Stimulated activated CD4-positive, alpha-beta T cell treated with anti-CD3 and anti-CD28 coated beads, TNF-alpha, amount 100 ng/mL, for 4 hours (primary cell): ENCODE data around the gene KLF6.

ENCODE experiments used
- DNase-seq, 3 experiments: peaks; one replicate each; pipeline ENCODE4 v3.0.0-alpha.2; 2020; ENCODE audit warnings: low read depth in 3 of 3

KLF6 gene

DNA sequence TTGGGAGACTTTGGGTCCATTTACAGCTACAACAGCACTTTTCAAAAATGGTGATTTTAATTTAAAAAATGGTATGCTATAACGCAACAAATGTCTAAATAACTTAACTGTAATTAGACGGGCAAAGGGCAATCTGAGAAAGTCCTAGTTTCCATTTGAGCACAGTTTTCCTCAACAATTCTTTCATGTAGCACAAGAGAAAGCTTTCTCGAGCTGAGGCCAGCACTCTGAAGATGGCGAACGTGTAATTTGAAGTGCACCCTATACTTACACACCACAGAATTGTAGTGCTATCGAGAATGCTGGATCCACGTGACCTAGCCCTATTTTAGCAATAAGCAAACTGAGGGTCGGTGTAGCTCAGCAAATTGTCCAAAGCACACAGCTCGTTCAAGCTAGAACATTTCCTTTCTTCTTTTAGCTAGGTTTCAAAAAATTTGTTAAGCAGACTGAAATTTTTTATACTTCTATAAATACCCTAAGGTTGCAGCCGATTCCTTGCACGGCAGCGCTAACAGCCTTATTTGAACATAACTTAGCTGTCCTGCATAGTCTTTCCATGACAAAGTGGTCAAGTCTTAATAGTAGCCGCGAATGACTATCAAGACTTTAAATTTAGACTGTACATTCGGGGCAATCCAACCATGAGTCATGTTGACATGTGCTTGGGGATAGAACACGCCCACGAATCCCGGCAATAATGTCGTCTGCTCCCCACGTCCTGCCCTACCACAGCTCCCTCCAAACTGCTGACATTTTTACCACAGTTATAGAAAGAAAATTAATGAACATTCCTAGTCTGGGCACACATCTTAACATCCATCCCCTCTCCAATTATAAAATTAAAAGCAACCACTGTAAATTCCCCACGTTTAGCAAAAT, 10.0 kb downstream of the KLF6 start:
- DNase-seq: no peak

DNA sequence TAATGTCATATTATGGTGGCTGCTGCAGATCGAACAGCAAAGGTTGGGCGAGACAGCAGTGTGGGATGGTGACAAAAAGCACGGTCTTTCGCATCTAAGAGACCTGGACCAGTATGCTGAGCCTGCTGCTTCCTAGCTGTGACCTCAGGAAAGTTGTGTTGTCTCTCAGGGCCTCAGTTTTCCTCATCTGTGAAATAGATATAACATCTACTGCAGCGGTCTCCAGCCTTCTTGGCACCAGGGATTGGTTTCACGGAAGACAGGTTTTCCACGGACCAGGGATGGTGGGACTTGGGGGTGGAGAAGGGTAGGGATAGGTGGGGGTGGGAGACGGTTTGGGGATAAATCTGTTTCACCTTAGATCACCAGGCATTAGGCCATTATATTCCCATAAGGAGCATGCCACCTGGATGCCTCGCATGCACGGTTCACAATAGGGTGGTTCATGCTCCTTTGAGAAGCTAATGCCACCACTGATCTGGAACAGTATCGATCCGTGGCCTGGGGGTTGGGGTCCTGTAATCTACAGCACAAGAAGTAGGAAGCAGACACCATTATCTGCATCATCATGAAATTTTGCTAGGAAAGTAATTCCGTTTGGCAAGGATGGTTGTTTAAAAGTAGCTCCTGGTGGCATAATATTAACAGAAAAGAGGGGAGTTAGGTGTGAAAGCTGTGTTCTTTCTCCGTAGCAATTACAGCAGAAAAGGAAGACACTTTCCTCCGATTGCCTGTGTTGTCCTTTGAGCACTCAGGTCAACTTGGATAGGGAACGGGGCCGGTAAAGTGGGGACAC, 10.8 kb downstream of the KLF6 start:
- DNase-seq: no peak

DNA sequence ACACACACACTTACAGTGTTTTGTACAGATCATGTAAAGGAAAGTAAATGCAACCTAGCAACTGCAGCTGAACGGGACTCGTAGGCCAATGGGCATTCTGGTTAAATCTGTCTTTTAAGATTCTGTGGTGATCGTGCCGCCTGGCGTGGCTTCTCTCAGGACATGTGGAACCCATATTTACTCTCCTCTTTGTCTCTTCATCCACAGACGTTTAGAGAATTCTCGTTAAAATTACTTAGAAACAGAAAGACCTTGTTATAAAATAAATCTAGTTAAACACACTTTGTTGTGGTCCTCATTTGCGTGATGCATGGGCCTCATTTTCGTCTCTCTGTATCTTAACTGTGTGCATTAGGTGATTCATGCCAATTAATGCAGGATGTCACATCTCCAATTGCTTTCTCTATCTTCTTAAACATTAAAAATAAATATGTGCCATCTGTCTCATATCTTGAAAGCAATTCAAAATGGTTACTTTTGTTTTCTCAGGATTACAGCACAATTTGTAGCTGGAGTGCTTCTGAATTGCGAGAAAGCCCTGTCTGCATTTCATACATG, 11.5 kb downstream of the KLF6 start:
- DNase-seq: no peak

DNA sequence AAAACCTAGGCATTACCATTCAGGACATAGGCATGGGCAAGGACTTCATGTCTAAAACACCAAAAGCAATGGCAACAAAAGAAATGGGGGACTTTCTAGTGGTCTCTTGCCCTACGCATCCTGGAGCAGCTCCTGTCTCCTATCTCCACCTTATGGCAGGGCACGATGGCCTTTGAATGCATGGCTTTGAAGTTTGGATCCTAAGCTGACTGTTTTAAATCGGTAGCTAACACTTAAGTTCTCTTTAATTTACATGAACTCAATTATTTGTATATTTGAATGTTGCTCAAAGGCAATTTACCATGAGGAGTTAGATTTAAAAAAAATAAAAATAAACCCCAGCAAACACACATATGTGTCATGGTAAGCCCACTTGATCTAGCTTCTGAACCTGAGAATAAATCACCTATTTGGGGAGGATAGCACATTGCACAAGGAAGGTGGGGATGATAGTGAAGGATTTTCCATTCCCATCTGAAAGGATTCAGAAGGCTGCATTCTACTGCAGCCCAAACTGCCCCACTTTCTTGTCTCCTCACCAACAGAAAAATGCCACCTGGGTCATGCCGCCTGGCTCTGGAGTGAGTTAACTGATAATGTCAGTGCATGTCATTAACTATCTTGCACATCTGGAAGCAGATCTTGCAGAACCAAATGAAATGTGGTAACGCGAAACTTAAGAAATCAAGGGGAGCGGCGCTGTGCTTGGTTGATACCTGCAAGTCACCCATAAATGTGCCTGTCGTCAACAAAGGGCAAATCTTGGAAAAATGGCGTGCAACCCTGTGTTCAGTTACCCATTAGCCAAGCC, 12.4 kb downstream of the KLF6 start:
- no peak for DNase-seq

DNA sequence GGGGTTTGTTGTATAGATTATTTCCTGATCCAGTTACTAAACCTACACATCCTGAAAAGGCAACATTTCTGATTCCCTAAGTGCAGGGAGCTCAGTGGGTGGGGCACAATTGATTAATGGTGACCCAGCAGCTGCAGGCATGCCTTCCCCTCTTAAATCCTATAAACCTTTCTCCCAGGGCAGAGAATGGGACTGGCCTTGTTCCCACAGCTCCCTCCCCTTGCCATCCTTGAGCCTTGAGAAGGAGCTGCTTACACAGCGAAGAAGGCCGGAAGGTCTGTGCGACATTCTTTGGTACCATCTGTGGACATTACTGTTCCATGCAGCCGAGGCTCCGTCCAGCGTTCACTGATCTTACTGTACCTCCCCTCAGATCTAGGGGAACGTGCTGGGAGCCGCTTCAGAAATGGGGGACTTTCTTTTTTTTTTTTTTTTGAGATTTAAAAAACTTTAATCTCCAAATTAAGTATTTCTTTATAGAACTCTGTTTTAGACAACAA, 14.3 kb downstream of the KLF6 start:
- no peak for DNase-seq

DNA sequence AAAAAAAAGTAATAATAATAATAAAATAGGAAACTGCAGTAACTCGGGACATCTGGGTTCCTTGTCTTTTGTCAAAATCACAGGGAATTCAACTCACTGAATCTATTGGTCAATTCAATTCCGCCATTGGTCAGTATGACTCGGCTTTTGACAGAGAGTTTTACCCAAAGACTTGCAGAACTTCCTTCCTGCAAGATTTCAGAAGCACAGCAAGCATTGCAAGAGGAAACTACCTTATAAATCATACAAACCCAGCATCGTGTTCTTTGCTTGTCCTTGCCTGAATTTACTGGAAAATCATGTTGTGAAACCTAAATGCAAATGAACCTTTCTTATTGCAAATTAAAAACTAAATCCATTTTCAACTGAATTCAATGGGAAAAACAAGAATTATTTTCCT, 15.5 kb downstream of the KLF6 start:
- DNase-seq: no peak

DNA sequence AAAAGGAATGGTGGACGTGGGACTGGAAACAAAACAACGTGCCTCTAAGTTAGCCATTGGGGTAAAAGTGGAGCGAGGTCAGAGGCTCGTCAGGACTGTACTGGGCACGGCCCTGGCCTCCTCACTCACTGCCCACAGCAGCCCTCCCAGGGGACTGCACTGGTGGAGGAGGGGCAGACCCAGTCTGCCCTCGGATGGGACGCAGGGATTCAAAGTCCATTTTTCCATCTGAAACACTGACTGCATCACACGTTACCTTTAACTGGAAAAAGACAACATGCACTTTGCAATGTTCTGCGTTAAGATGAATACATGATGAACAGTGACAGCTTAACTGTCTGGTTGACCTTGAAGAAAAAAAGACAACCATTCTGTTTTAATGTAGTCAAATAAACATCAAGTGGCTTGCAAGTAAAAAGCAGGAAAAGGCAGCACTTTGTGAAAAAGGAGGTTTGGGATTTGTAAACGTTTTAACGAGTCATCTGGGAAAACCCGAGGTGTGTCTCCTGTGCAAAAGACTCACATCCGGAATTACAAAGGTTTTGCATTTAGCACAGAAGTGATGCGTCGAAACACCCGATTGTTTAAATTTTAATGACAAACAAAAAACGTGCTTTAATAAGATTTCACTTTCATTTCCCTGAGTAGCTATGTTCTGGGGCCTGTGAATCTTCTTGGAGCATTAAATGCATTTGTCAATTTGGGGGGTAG, 18.8 kb downstream of the KLF6 start:
- no peak for DNase-seq

DNA sequence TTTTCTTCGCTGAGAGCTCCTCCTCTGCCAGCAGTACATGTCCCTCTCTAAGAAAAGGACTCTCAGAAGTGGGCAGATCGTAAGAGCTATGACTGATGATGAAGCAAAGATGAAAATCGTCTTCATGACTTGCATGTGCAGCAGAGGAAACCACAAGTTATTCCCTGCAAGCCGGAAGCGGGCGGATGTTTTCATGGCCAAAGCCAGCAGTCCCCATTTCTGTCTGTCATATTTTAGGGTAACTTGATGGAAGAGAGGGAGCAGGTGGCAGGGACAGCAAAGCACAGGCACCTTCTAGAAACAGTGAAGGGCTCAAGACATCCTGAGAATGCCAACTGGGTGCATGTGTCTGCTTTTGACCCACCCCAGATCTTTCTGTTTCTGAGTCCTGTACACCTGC, 19.9 kb downstream of the KLF6 start:
- DNase-seq: no peak

DNA sequence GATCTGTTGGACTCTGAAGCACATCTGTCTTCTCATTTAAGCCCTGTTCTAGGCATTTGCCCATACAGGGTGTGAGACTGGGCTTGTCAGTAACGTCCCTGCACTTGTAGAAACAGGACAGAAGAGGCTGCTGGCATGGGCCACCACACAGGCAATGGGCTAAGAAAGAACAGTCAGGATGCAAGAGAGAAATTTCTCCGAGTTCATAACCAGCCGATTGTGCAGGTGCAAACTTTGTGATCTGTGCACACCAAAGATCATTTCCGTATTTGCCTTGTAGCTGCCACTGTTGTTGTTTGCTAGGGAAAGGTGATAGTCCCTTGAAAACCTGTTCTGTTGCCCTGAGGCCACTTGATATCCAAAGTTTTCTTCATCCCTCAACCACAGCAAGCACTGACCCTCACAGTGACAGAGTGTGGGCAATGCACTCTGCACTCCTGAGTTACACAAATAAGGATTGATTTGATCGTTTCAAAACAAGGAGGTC, 20.3 kb downstream of the KLF6 start:
- DNase-seq: no peak

DNA sequence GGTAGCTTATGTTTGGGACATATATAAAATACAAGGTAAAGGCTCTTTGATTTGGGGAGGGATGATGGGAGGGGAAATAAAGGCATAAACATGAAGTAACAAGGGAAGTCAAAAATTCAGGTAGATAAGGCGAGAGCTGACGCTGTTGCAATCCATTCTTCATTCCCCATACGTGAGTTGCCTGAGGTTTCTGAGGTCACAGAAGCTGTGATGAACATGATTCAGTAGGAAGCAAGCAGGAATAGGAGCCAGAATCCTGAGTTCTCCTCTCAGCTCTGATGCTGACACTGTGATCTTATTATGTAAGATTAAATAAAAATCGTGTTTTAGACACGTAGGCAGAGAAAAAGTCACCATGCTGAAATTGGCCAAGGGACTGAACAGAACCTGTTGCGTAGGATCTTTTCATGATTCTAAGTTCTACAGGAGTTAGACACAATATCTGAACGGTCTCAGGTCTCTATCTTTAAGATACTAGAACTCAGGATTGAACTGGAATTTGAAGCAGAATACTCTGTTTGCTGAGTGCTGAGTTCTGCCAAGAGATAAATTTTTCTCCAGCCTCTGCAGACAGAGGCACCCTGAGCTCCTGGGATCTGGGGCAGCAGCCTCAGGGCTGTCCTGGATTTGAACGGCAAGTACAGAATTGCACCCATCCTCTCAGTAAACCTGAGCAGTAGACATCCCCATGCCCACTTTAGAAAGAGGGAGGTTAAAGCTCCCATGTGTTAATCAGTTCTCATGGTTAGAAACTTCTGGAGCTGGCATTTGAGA, 21.0 kb downstream of the KLF6 start:
- DNase-seq: no peak

DNA sequence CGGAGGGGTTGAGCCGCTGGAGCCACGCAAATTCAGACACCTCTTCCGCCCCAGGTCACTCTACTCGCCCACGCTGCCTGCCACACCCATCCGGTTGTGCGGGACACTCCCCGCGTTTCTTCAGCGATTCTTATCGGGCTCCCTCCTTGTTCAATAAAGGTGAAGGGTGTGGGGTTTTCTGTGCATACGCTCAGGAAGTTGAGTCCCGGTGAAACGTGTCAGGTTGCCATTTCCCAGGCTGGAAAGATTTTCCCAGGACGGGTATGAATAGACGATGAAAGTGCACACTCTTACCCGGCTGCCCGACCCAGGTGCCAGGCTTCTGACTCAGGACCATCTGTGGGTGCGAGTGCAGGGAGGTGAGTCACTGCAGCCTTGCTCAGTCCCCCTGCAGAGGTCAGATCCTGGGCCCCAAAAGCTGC, 22.0 kb downstream of the KLF6 start:
- DNase-seq: no peak

DNA sequence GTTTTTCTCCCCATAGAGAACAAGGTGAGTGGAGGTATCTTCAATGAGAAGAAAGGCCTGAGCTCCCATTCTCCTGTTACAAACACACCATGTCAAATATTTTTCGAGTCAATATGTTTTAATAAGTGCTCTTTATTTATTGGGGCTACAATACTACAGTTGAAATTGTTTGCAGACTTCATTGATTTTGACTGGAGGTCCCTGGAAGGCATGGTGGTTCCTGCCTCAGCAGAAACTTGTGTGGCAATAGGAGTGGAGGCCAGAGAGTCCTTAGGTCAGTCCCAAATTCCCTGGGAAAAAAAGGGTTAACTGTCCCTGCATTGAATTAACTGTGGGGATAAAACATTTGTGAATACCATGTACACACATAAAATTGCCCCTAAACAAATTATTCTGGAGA, 22.7 kb downstream of the KLF6 start:
- no peak for DNase-seq

DNA sequence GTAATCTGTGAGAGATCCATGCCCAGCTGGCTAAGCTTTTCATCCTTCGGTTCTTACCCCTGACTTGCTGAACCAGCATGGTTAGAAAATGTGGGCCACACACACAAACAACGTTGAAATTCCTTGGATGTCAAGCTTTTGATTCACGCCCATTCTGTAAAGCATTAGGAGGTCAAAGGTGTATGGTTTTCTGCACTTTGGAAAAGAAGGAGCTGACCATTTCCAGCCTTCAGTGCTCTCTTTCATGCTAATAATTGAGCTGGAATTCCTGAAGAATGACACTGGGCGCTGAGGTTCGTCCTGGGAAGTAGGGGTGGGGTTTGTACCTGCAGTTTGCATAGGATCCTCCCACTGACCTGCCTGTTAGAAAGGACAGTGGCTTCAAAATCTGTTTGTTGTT, 23.1 kb downstream of the KLF6 start:
- DNase-seq: no peak

DNA sequence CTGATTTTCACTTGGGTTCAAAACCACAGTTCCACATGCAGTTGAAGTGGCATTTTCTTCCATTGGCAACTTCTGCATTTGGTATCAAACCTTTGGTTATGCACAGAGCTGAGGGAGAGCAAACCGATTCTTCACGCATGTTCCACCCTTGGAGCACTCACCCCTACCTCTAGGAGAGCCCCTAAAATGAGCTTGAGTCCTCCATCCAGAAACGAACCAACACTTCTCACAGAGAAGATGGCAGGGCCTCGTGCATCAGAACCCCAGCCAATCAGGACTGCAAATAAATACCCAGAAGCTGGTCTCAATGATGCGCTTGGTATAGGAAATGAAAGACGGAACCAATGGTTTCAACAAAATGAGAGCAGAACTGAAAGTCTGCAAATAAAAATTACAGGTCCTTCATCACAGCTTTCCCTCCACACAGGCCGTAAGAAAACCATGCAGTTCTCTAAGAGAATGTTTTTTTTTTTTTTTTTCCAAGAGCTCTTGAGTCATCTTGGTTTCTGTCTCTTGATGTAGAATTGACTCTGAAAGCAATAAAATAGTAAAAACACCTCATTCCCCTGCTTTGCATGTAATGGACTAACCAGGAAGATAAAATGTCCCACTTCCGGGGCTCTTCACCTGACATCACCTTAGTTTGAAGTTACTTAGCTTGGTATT, 23.9 kb downstream of the KLF6 start:
- DNase-seq: no peak

DNA sequence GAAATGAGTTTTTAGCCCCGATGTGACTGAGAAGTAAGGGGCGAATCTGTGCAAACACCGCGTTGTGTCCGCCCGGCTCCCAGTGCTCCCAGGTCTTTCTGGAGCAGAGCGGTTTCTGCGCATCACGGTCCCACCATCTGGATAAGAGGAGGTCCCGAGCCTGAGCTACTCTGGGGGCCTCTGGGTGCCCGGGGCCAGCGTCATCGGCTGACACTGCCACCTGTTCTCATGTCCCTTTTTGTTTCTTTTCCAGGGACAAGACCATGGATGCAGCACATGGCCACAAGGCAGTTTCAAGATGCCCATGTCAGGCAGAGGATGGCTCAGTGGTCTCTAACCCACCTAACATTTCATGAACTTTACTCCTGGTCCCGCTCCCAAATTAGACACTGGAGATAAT, 24.9 kb downstream of the KLF6 start:
- DNase-seq: no peak

DNA sequence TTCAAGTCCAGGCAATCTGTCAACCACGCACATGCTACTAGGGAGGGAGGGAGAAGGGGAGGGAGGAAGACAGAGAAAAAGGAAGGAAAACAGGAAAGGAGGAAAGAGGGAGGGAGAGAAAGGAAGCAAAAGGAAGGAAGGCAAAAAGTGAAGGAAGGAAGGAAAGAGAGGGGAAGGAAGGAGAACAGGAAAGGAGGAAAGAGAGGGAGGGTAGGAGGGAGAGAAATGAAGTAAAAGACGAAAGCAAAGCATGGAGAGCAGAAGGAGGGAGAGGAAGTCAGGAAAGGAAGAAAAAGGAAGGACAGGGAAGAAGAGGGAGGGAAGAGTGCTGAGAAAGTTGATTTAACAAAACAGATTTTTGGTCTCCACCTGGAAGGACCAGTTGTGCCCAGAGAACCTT, 25.6 kb downstream of the KLF6 start:
- no peak for DNase-seq

DNA sequence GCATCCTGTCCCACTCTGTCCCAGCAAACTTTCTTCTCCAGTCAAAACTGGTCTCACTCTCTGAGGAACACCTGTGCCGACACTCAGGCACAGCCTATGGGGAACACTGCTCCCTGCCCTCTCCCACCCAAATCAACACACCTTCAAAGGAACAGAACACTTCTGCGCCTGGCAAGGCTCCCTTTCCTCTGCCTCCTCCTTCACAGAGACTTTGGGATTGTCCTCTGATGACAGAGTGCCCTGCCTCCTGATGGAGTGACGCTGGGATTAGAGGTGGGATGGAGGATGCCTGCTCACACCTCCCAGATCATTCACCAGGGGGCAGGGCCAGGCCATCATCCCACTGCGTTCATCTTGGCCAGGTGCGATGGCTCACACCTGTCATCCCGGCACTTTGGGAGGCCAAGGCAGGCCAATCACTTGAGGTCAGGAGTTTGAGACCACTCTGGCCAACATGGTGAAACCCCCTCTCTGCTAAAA, 26.5 kb downstream of the KLF6 start:
- no peak for DNase-seq

DNA sequence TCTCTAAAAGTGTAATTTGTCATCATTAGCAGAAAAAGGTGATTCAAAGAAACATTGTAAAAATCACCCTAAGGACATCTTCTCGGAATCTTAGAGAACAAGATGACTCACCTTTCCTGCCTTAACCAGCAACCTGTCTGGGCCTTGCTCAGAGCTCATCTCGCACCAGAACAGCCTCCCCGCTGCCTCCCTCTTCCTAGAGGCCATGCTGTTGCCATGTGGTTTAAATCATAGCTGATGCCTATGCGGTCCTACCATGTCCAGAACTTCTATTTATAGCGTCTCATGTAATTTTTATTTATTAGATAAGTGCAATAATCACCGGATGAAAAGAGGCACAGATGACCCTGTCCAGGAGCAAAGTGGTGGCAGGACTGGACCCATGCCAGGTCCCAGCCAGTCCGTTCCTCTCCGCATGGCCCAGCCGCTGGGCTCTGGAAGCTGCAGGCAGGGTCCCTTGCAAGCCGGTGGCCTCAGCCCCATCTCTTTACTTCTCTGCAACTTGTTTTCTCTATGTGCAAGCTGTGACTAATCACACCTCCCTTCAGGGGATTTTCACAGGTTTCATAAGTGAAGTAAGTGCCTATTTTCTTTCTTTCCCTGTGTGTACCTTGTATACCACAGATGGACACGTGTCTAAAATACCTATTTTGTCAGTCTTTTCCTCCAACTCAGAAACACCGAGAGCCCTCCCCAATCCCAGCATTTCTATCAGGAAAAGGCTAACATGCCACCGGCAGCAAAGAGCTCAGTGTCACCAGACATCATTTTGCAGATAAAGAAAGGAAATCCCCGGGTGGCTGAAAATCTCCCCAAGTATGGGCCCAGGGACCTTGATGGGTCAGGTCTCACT, 27.1 kb downstream of the KLF6 start:
- peak in 1 of 3 experiments; percentile 67 for DNase-seq
